Kidney (tissue), 14 donors: ENCODE data around the gene OLFML3. TPM values are rescaled to one million over a fixed set of nuclear protein-coding genes. Genes with fewer than 3 reads are reported as not detected.

Source experiments
- DNase-seq, 5 donors: peaks; one replicate each; pipeline ENCODE4 v3.0.0-alpha.2; 2013 to 2020
- FAIRE-seq: peaks from 2 replicates; lab custom pipeline; 2012; peaks lifted over from hg19 to GRCh38; lab: Jason Lieb, UNC
- H3K27ac ChIP-seq, 2 donors: one replicate each; pipeline ENCODE4 v1.7.0; 2013; ENCODE audit warnings: low read depth in 2 of 2, low read length in 2 of 2, inconsistent platforms in 1 of 2
- H3K27me3 ChIP-seq: one replicate; pipeline ENCODE4 v1.7.1; 2013; ENCODE audit warnings: low read length, inconsistent platforms; ENCODE audit not compliant: control insufficient read depth, insufficient read depth
- H3K36me3 ChIP-seq, 3 donors: one replicate each; pipeline versions ENCODE4 v1.7.0 to v1.7.1; 2013; ENCODE audit warnings: low read length in 3 of 3, control low read depth in 1 of 3, inconsistent platforms in 1 of 3; ENCODE audit not compliant: insufficient read depth in 3 of 3, control insufficient read depth in 2 of 3
- H3K4me1 ChIP-seq, 3 donors: one replicate each; pipeline versions ENCODE4 v1.7.0 to v1.7.1; 2013; ENCODE audit warnings: low read length in 3 of 3, inconsistent platforms in 1 of 3, low read depth in 1 of 3; ENCODE audit not compliant: control insufficient read depth in 2 of 3, insufficient read depth in 2 of 3
- H3K4me3 ChIP-seq, 3 donors: one replicate each; pipeline versions ENCODE4 v1.7.0 to v1.8.1; 2013; ENCODE audit warnings: low read length in 3 of 3, control low read depth in 1 of 3, inconsistent platforms in 1 of 3
- H3K9ac ChIP-seq, 3 donors: one replicate each; pipeline versions ENCODE4 v1.7.0 to v1.7.1; 2013; ENCODE audit warnings: low read length in 3 of 3, control low read depth in 1 of 3, inconsistent platforms in 1 of 3
- H3K9me3 ChIP-seq, 3 donors: one replicate each; pipeline versions ENCODE4 v1.7.0 to v1.7.1; 2013; ENCODE audit warnings: low read length in 3 of 3, control low read depth in 1 of 3, inconsistent platforms in 1 of 3; ENCODE audit not compliant: control insufficient read depth in 2 of 3, insufficient read depth in 1 of 3
- CTCF ChIP-seq: IDR thresholded peaks from 3 replicates; pipeline ENCODE4 v1.5.1; 2012; ENCODE audit warnings: mild to moderate bottlenecking, moderate library complexity, borderline replicate concordance; ENCODE audit not compliant: insufficient read depth; ENCODE audit errors: extremely low read depth
- intact Hi-C: fragments of 100-400 bp; cut with DNase I; formaldehyde crosslinking; loops from one replicate; pipeline ENCODE4 v1.11.1; 2022
- polyA plus RNA-seq: library from polyadenylated mRNA; stranded (reverse); fragments of 350-450 nt; fragmentation: Illumina TruSeq; extraction: RNeasy Lipid Tissue Mini Kit (QIAGEN cat#74804); gene quantifications from one replicate; pipeline ENCODE4 v1.2.3, GENCODE V29; 2014; ENCODE audit warnings: low read depth, low replicate concordance; ENCODE audit not compliant: insufficient read depth
- total RNA-seq: library from RNA; stranded (reverse); fragmentation: NEBNext Ultra II Directional; extraction: Animal tissue kit (Norgen Biotek cat#: 25700); gene quantifications from one replicate; pipeline ENCODE4 v1.2.1, GENCODE V29; 2021
- donor health status: control.
- donor health status: control.
- donor health status: control.
- donor health status: control.
- donor health status: control.
- donor health status: DM: yes; HTN: yes; CAD: no.
- donor health status: Normal renal cell carcinoma (clear cell type).

The OLFML3 gene
- total and polyA plus RNA-seq, 2 donors from 2014 or later: 13.5 to 22.9 TPM

- H3K4me1 ChIP-seq: no peaks in the 10 kb centered on the region
- intact Hi-C loops: no loop called here
- H3K4me3 ChIP-seq: no peak overlapping the region
- no peak overlapping the region for H3K9ac ChIP-seq
- peaks cover 0 to 20% (median 15%) of the 10 kb centered on the region in 3 donors for H3K36me3 ChIP-seq
- no peak for TF ChIP-seq CTCF
- DNase-seq (no peak), FAIRE-seq (no peak)
- no peaks in the 10 kb centered on the region for H3K9me3 ChIP-seq
- no peak overlapping the region for H3K27ac ChIP-seq
- no peaks in the 10 kb centered on the region for H3K27me3 ChIP-seq
Measured at GRCh38 chr1:113957984-113958383, 21.3 kb upstream of the OLFML3 start.

- Histone ChIP-seq H3K36me3 (peaks cover 0 to 24% (median 19%) of the 10 kb centered on the region in 3 donors), H3K4me3 (no peak overlapping the region)
Measured at GRCh38 chr1:113958691-113959090, 20.6 kb upstream of the OLFML3 start.

GRCh38 chr1:113963281-113963906 lies 15.9 kb upstream of the OLFML3 start:
- intact Hi-C loops: no loop called here
- Histone ChIP-seq H3K9ac (no peak overlapping the region), H3K4me1 (no peaks in the 10 kb centered on the region), H3K36me3 (peaks cover 6 to 26% (median 21%) of the 10 kb centered on the region in 3 donors), H3K27me3 (no peaks in the 10 kb centered on the region), H3K27ac (no peak overlapping the region), H3K4me3 (no peak overlapping the region), H3K9me3 (no peaks in the 10 kb centered on the region)
- no peak for TF ChIP-seq CTCF
- FAIRE-seq (no peak), DNase-seq (no peak)

More at GRCh38 chr1:113958691-113959090, 20.6 kb upstream of the OLFML3 start:
- H3K9ac ChIP-seq: no peak overlapping the region
- no peak for TF ChIP-seq CTCF
- no peaks in the 10 kb centered on the region for H3K9me3 ChIP-seq
- no peaks in the 10 kb centered on the region for H3K4me1 ChIP-seq
- FAIRE-seq (no peak), DNase-seq (no peak)
- no peaks in the 10 kb centered on the region for H3K27me3 ChIP-seq
- no peak overlapping the region for H3K27ac ChIP-seq
- intact Hi-C loops: no loop called here
